ENCODE results near the gene ZNF507.
A peak's percentile ranks its signal among the peaks of the same experiment; 100 is the strongest.

The ZNF507 gene

GRCh38 chr19:32345261-32346207, at the start of gene ZNF507:
Gene ZNF507, plus strand, starts transcription at chr19:32345610. Its CDS starts 7,221 bp downstream, at chr19:32352831.
- peak; percentile 62 for DNase-seq

DNA sequence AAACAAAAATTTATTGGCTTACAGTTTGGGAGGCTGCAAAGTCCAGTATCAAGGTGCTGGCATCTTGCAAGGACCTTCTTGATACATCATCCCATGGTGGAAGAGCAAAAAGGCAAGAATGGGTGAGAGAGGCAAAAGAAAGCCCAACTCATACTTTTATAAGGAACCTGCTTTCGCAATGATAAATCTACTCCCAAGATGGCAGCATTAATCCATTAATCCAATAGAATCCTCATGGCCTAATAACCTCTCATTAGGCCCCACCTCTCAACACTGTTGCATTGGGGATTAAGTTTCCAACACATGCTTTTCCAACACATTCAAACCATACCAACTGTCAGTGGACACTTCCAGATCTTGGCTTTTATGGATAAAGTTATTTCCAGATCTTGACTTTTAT, 48.7 kb upstream of the ZNF507 start:
- no peak for DNase-seq

GRCh38 chr19:32302778-32303177, 42.6 kb upstream of the ZNF507 start:
- no peak for DNase-seq

DNA sequence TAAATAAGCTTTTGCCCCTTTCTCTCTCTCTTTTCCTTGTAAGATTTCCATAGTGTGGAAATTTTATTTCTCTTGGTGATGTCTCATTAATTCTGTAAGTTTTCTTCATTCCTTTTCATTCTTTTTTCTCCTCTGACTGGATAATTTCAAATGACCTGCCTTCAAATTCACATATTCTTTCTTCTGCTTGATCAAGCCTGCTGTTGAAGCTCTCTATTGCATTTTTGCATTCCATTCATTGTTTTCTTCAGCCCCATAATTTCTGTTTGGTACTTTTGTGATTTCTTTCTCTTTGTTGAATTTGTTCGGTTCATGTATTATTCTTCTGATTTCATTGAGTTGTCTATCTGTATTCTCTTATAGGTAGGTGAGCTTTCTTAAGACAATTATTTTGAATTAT, 42.2 kb upstream of the ZNF507 start:
- no peak for DNase-seq

DNA sequence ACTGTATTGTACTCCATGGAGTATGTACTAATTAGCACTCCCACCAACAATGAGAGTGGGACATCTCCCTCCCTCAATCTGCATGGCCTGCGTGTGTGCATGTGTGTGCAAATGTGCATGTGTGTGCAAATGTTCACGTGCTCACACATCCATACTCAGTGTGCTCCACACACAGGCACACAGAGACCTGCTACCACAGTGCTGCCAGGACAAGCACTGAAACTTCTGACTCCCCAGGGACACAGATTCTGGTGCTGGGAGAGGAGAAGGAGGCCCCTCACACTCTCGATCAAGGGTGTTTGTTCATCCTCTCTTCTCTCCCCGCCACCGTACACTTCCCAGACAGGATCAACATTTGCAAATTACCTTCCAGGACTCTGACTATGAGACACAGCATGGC, 37.8 kb upstream of the ZNF507 start:
- no peak for DNase-seq

GRCh38 chr19:32308431-32309077, 36.9 kb upstream of the ZNF507 start:
- no peak for DNase-seq

GRCh38 chr19:32309711-32310390, 35.6 kb upstream of the ZNF507 start:
- DNase-seq: no peak

DNA sequence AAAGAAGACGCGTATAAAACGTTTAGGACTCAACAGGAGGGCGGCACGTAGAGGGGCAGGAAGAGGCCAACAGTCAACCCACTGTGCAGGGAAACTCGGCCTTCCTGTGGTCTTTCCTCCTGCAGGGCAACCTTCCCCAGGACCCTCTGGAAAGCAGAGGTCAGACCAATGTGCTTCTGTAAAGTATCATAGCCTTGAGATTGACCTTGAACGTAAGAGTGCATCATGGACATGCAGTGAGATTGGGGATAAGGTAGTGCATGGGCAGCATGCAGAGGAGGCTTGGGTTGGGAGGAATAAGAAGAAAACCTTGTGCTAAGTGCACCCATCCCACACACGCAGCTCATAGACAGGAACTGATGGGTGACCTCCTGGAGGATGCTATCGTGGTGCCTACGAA, 34.0 kb upstream of the ZNF507 start:
- no peak for DNase-seq

DNA sequence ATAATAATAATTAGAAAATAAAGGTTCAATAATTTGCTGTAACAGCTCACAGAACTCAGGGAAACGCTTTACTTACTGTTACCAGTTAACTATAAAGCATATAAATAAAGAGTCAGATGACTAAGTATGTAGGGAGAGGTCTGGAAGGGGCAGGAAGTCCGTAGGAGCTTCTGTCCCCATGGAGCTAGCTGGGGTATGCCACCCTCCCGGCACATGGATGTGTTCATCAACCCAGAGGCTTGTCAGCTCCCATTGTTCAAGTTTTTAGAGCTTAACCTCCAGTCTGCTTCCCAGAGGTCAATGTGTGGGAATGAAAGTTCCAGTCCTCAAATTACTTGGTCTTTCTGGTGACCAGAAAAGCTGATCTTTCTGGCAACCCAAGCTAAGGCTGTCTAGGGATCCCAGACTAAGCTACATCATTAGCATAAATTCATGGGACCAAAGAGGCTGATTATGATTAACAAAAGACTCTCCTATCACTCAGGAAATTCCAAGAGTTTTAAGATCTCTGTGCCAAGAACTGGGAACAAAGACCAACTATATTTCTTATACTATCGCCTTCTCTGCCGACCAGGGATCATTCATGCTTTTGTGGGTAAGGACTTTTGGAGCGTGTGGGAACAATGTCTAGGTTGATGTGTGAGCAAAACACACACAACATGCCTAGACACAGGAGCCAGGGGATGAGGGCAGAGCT, 31.7 kb upstream of the ZNF507 start:
- DNase-seq: no peak

DNA sequence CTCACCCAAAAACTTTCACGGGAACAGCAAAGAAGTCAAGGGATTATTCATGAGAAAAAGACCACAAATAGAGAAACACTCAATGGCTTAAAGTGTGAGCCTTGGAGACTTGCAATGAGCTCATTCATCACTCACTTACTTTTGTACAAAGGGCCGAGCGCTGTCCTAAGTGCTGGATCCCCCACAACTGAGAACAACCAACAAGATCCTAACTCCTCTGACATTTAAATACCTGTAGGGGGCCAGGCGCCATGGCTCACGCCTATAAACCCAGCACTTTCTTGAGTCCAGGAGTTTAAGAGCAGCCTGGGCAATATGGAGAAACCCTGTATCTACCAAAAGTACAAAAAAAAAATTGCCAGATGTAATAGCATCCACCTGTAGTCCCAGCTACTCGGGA, 29.4 kb upstream of the ZNF507 start:
- no peak for DNase-seq

GRCh38 chr19:32317086-32317485, 28.3 kb upstream of the ZNF507 start:
- no peak for DNase-seq

- DNase-seq: no peak
Observed at GRCh38 chr19:32318884-32319520, 26.4 kb upstream of the ZNF507 start.

DNA sequence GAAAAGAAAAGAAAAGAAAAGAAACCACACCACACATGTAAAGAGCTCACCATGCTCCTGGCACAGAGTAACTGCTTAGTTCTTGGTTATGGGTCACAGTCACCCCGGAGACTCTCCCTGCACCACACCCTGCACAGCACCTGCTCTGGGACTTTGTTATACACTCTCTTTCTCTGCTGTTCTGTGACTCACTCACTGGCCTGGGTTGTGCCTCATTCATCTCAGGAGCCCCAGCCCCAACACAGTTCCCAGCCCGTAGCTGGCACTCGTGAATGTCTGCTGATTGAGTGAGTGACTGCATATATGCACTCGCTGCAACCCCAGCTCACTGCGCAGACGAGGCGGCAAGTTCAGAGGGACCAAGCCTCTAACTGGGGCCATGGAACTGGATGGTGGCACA, 22.9 kb upstream of the ZNF507 start:
- no peak for DNase-seq

GRCh38 chr19:32324631-32325285, 20.7 kb upstream of the ZNF507 start:
- peak; percentile 85 for DNase-seq

DNA sequence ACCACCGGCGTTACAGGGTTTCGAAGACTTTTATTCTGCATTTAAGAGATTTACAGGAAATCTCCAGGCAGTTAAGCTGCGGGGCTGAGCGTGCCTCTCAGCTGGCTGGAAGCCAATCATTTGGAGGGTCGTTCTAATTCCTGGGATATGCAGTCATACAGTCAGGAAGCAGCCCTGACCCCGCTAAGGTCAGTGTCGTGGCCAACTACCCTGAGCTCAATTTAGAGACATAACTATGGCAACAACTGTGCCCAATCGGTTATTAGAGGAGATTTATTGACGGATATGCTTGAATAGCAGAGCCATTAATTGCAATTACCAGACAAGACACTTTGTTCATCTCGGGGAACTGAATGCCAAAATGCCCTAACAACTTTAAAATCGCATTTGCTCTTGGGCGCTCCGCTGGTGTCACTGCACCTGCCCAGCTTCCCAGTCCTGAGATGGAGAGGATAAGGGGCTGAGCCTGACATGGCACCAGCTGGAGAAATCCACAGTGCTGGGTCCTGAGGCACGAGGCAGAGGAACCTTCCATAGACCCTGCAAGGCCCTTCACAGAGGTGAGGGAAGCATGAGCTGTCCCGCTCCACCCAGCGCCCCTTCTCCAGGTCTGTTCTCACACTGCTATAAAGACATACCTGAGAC, 15.1 kb upstream of the ZNF507 start:
- no peak for DNase-seq

DNA sequence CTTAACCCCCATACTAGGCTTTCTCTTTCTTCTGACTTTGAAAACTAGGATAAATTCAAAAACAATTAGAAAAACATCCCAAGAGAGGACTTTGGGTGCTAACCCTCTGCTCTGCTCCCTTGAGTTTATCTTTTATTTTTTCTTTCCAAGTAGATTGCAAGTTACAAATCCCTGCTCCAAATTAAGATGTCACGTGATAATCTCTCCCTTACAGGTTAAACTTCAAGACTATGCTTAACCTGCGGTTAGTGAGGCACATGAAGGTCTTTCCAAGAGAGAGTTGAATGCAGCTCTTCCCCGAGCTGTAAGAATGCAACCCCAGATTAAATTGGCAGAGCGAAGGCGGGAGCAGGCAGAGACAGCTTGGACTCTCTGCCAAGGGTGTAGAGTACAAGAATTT, 12.2 kb upstream of the ZNF507 start:
- DNase-seq: no peak

- no peak for DNase-seq
Observed at GRCh38 chr19:32336259-32337083, 8.9 kb upstream of the ZNF507 start.

GRCh38 chr19:32337084-32337808, 8.2 kb upstream of the ZNF507 start:
- DNase-seq: no peak

GRCh38 chr19:32339423-32339822, 6.0 kb upstream of the ZNF507 start:
- DNase-seq: no peak

All from DMS79 (cell line).